Neural cell (in vitro differentiated cells): Measurements from ENCODE around the gene KCNJ5. TPM values are rescaled to one million over a fixed set of nuclear protein-coding genes. Genes with fewer than 3 reads are reported as not detected.

Experiments
- H2AFZ ChIP-seq: fragments of 200-600, 300-800 bp; sonication (generic), shearing (Covaris generic); 2 replicates; pipeline ENCODE4 v1.6.0; 2014; ENCODE audit warnings: low read depth, mild to moderate bottlenecking, antibody characterized with exemption, low read length, moderate library complexity
- H3F3A ChIP-seq: fragments of 200-600 bp; shearing (Covaris generic); 2 replicates; pipeline ENCODE4 v1.6.1; 2016; ENCODE audit warnings: mild to moderate bottlenecking, moderate library complexity, mixed read lengths, antibody characterized with exemption, low read length; ENCODE audit not compliant: insufficient read depth, poor library complexity, severe bottlenecking
- H3K27ac ChIP-seq: fragments of 200-600, 300-800 bp; sonication (generic), shearing (Covaris generic); 2 replicates; pipeline ENCODE4 v1.5.1; 2014; ENCODE audit warnings: mild to moderate bottlenecking, low read length, moderate library complexity
- H3K27me3 ChIP-seq: fragments of 300-800, 200-600 bp; sonication (generic), shearing (Covaris generic); 2 replicates; pipeline ENCODE4 v1.6.0; 2014; ENCODE audit warnings: mild to moderate bottlenecking, low read depth, low read length, moderate library complexity; ENCODE audit not compliant: insufficient read depth
- H3K36me3 ChIP-seq: fragments of 300-800, 200-600 bp; sonication (generic), shearing (Covaris generic); 2 replicates; pipeline ENCODE4 v1.5.1; 2014; ENCODE audit warnings: mild to moderate bottlenecking, antibody characterized with exemption, low read length, moderate library complexity; ENCODE audit not compliant: insufficient read depth
- H3K4me2 ChIP-seq: fragments of 300-800, 200-600 bp; sonication (generic), shearing (Covaris generic); 2 replicates; pipeline ENCODE4 v1.6.0; 2014; ENCODE audit warnings: mild to moderate bottlenecking, low read length
- H3K4me3 ChIP-seq: fragments of 300-800, 200-600 bp; sonication (generic), shearing (Covaris generic); 2 replicates; pipeline ENCODE4 v1.5.1; 2014; ENCODE audit warnings: mild to moderate bottlenecking, low read length, moderate library complexity
- H3K79me2 ChIP-seq: fragments of 200-600 bp; shearing (Covaris generic); replicated peaks from 2 replicates; pipeline ENCODE4 v1.6.0; 2014; ENCODE audit warnings: mild to moderate bottlenecking, low read length, moderate library complexity; ENCODE audit not compliant: insufficient read depth
- H3K9ac ChIP-seq: fragments of 300-800, 200-600 bp; sonication (generic), shearing (Covaris generic); 2 replicates; pipeline ENCODE4 v1.6.1; 2016; ENCODE audit warnings: mild to moderate bottlenecking, low read length, mixed read lengths
- H3K9me2 ChIP-seq: fragments of 200-600 bp; shearing (Covaris generic); 2 replicates; pipeline ENCODE4 v1.6.1; 2016; ENCODE audit warnings: mild to moderate bottlenecking, low read length, mixed read lengths; ENCODE audit not compliant: insufficient read depth
- H3K9me3 ChIP-seq: fragments of 200-600, 300-800 bp; sonication (generic), shearing (Covaris generic); 2 replicates; pipeline ENCODE4 v1.6.1; 2016; ENCODE audit warnings: mild to moderate bottlenecking, mixed run types, low read length, moderate library complexity, mixed read lengths
- H4K20me1 ChIP-seq: fragments of 200-600 bp; shearing (Covaris generic); 2 replicates; pipeline ENCODE4 v1.6.1; 2016; ENCODE audit warnings: mild to moderate bottlenecking, mixed run types; ENCODE audit not compliant: insufficient read depth
- EP300 ChIP-seq: fragments of 450-650 bp; conservative IDR thresholded peaks from 2 replicates; pipeline ENCODE4 v1.6.1; 2014; ENCODE audit warnings: antibody characterized with exemption, mild to moderate bottlenecking, moderate library complexity; ENCODE audit not compliant: poor library complexity, severe bottlenecking
- EZH2 ChIP-seq: fragments of 200-600, 300-800 bp; shearing (Covaris generic), sonication (generic); IDR thresholded peaks from 2 replicates; pipeline ENCODE4 v1.6.1; 2014; ENCODE audit warnings: antibody characterized with exemption, low read length, borderline replicate concordance, mild to moderate bottlenecking; ENCODE audit not compliant: insufficient read depth, poor library complexity, severe bottlenecking
- MXI1 ChIP-seq: fragments of 450-650 bp; conservative IDR thresholded peaks from 2 replicates; pipeline ENCODE4 v1.6.1; 2014; ENCODE audit warnings: antibody characterized with exemption, mild to moderate bottlenecking; ENCODE audit not compliant: poor library complexity, severe bottlenecking
- POLR2AphosphoS5 ChIP-seq: IDR thresholded peaks from 2 replicates; pipeline ENCODE4 v1.6.1; 2012
- RAD21 ChIP-seq: fragments of 450-650 bp; conservative IDR thresholded peaks from 2 replicates; pipeline ENCODE4 v1.6.1; 2014; ENCODE audit warnings: antibody characterized with exemption, mild to moderate bottlenecking, moderate library complexity
- SMC3 ChIP-seq: fragments of 450-650 bp; conservative IDR thresholded peaks from 2 replicates; pipeline ENCODE4 v1.6.1; 2014; ENCODE audit warnings: antibody characterized with exemption, mild to moderate bottlenecking, moderate library complexity; ENCODE audit not compliant: poor library complexity
- TAF1 ChIP-seq: IDR thresholded peaks from 2 replicates; pipeline ENCODE4 v1.6.1; 2012; ENCODE audit warnings: low read depth
- polyA plus RNA-seq: library from polyadenylated mRNA; depleted of rRNA; stranded (reverse); fragments of >200 nt; gene quantifications from 2 replicates; pipeline ENCODE4 v1.2.3, GENCODE V29; 2014
- TF ChIP-seq, protein P1 (sequence below): fragments of 450-650 bp; IDR thresholded peaks from 2 replicates; pipeline ENCODE4 v1.5.1; 2014; ENCODE audit warnings: antibody characterized with exemption, mild to moderate bottlenecking, moderate library complexity; ENCODE audit not compliant: poor library complexity, severe bottlenecking
- TF ChIP-seq, protein P2 (sequence below): IDR thresholded peaks from 2 replicates; pipeline ENCODE4 v1.6.1; 2012; ENCODE audit warnings: borderline replicate concordance

Gene KCNJ5
- polyA plus RNA-seq, 1 donor from 2014 or later: 1.1 TPM

DNA sequence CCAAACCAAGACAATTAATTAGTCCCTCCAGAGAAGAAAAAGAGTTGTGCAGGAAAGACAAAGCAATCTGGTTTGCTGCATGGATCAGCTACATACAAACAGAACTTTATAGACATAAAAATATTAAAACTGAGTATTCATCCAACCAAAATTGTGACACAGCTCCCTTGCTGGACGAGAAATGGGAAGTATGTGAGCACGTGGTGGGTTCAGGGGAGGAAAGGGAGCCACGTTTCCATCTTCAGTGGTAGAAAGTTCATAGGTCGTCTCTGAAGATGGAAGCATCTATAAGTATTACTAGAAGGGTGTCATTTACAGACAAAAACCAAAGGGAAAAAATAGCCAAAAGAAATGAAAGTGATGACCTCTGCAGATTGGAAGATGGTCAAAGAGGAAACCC lies 7.1 kb upstream of the KCNJ5 start:
- Histone ChIP-seq H3K9me2 (no peaks in the 10 kb centered on the region), H2AFZ (no peak overlapping the region), H3K4me3 (no peak overlapping the region), H3K4me2 (no peak overlapping the region), H3K36me3 (no peaks in the 10 kb centered on the region), H3K27ac (no peak overlapping the region), H3K79me2 (no peaks in the 10 kb centered on the region), H3F3A (no peaks in the 10 kb centered on the region), H3K9me3 (no peaks in the 10 kb centered on the region), H3K27me3 (peaks cover 15% of the 10 kb centered on the region), H3K9ac (no peak overlapping the region), H4K20me1 (no peaks in the 10 kb centered on the region)
- TF ChIP-seq MXI1: no peak
- no peak for TF ChIP-seq EP300
- TF ChIP-seq RAD21: no peak
- TF ChIP-seq, protein P1, sequence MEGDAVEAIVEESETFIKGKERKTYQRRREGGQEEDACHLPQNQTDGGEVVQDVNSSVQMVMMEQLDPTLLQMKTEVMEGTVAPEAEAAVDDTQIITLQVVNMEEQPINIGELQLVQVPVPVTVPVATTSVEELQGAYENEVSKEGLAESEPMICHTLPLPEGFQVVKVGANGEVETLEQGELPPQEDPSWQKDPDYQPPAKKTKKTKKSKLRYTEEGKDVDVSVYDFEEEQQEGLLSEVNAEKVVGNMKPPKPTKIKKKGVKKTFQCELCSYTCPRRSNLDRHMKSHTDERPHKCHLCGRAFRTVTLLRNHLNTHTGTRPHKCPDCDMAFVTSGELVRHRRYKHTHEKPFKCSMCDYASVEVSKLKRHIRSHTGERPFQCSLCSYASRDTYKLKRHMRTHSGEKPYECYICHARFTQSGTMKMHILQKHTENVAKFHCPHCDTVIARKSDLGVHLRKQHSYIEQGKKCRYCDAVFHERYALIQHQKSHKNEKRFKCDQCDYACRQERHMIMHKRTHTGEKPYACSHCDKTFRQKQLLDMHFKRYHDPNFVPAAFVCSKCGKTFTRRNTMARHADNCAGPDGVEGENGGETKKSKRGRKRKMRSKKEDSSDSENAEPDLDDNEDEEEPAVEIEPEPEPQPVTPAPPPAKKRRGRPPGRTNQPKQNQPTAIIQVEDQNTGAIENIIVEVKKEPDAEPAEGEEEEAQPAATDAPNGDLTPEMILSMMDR: no peak
- TF ChIP-seq SMC3: no peak
- no peak for TF ChIP-seq EZH2
- no peak for TF ChIP-seq TAF1
- TF ChIP-seq, protein P2, sequence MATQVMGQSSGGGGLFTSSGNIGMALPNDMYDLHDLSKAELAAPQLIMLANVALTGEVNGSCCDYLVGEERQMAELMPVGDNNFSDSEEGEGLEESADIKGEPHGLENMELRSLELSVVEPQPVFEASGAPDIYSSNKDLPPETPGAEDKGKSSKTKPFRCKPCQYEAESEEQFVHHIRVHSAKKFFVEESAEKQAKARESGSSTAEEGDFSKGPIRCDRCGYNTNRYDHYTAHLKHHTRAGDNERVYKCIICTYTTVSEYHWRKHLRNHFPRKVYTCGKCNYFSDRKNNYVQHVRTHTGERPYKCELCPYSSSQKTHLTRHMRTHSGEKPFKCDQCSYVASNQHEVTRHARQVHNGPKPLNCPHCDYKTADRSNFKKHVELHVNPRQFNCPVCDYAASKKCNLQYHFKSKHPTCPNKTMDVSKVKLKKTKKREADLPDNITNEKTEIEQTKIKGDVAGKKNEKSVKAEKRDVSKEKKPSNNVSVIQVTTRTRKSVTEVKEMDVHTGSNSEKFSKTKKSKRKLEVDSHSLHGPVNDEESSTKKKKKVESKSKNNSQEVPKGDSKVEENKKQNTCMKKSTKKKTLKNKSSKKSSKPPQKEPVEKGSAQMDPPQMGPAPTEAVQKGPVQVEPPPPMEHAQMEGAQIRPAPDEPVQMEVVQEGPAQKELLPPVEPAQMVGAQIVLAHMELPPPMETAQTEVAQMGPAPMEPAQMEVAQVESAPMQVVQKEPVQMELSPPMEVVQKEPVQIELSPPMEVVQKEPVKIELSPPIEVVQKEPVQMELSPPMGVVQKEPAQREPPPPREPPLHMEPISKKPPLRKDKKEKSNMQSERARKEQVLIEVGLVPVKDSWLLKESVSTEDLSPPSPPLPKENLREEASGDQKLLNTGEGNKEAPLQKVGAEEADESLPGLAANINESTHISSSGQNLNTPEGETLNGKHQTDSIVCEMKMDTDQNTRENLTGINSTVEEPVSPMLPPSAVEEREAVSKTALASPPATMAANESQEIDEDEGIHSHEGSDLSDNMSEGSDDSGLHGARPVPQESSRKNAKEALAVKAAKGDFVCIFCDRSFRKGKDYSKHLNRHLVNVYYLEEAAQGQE: no peak
- no peak for TF ChIP-seq POLR2AphosphoS5

DNA sequence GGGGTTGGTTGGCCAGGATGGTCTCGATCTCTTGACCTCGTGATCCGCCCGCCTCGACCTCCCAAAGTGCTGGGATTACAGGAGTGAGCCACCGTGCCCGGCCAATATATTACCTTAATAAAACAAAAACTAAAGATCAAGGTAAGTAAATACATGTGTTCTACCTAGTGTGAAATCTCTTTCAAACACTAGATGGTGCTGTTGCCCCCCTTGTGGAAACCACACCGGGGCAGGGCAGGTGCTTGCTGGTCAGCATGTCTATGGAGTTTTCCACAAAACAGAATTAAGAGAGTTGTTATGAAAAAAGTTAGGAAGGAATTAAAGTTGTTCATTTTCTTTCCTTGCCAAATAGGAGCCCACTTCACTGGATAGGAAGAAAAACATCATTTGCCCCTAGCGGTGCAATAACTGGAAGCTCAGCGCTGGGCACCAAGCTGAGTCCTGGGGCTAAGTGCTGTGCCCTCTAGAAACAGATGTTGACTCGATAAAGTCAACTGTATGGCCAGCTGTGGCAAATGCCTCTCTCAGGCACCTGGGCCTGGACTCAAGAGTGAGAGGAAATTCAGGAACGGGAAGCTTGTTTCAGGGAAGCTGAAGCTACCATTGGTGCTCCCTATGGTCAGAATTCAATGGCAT lies 6.3 kb upstream of the KCNJ5 start:
- Histone ChIP-seq H3K27me3 (peaks cover 23% of the 10 kb centered on the region), H4K20me1 (no peaks in the 10 kb centered on the region), H3K9me2 (no peaks in the 10 kb centered on the region), H2AFZ (no peak overlapping the region), H3F3A (no peaks in the 10 kb centered on the region), H3K79me2 (no peaks in the 10 kb centered on the region), H3K36me3 (no peaks in the 10 kb centered on the region), H3K9me3 (no peaks in the 10 kb centered on the region), H3K9ac (no peak overlapping the region), H3K27ac (no peak overlapping the region), H3K4me3 (no peak overlapping the region), H3K4me2 (no peak overlapping the region)
- TF ChIP-seq, protein P2: no peak
- TF ChIP-seq RAD21: peak; percentile 94
- TF ChIP-seq MXI1: no peak
- TF ChIP-seq EP300: no peak
- no peak for TF ChIP-seq POLR2AphosphoS5
- TF ChIP-seq, protein P1: peak; percentile 86
- no peak for TF ChIP-seq EZH2
- TF ChIP-seq TAF1: no peak
- peak; percentile 95 for TF ChIP-seq SMC3
